ENCODE results near the gene TNFRSF6B. TPM values are rescaled to one million over a fixed set of nuclear protein-coding genes. Genes with fewer than 3 reads are reported as not detected.

The TNFRSF6B gene
- total RNA-seq, 2 donors from 2014 or later, result 9.9 to 13.8 TPM

DNA sequence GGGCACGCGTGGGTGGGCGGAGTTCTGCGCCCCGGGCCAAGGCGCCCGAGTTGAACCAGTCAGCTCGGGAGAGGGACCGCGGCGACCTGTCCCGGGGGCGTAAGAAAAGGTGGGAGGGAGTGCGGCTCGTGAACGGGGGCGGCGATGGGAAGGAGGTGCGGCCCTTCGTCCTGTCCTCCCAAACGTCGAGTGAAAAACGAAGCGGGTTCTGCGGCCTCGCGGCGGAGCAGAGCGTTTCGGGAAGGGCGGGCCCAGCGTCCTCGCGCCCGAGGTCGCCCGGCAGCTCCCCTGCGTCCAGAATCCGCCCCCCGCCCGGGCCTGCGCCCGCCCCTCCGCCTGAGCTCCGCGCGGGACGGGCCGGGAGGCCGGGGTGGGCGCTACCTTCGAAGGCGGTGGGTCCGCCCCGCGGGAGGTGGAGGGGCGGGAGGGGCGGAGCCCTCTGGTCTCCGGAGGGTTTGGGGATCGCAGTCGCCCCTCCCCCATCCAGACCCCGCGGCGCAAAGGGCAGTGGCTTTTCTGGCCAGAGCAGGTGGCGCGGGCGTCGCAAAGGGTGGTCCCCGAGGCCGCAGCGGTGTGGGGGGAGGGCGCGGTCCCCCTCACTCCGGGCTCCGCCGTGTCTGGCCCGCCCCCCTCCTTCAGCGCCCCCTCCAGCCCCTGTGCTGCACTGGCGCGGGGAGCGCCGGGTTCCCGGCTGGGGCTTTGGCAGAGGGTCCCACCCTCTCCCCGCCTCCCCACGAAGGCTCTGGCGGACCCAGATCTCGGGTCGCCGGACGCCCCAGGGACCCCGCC is 44.1 kb upstream of the TNFRSF6B start:
- H3K36me3 ChIP-seq (replicated peaks in 1 of 2; ENCODE audit: insufficient read depth in 1 of 2, low read depth in 2 of 2), result no peaks in the 10 kb centered on the region
- peaks cover 27% of the 10 kb centered on the region for H3K4me1 ChIP-seq
- TF ChIP-seq, protein P1, sequence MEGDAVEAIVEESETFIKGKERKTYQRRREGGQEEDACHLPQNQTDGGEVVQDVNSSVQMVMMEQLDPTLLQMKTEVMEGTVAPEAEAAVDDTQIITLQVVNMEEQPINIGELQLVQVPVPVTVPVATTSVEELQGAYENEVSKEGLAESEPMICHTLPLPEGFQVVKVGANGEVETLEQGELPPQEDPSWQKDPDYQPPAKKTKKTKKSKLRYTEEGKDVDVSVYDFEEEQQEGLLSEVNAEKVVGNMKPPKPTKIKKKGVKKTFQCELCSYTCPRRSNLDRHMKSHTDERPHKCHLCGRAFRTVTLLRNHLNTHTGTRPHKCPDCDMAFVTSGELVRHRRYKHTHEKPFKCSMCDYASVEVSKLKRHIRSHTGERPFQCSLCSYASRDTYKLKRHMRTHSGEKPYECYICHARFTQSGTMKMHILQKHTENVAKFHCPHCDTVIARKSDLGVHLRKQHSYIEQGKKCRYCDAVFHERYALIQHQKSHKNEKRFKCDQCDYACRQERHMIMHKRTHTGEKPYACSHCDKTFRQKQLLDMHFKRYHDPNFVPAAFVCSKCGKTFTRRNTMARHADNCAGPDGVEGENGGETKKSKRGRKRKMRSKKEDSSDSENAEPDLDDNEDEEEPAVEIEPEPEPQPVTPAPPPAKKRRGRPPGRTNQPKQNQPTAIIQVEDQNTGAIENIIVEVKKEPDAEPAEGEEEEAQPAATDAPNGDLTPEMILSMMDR (IDR thresholded peaks at IDR 0.05), result no peak
- no peak for TF ChIP-seq POLR2A (IDR thresholded peaks at IDR 0.05)
- ATAC-seq (peak; percentile 6), DNase-seq (peak in 1 of 4 donors; percentile 23)
- H3K9me3 ChIP-seq, result no peaks in the 10 kb centered on the region
- intact Hi-C loops (cut with DNase I), result loop anchor here (10.0 kb wide), 1 partner anchor 82 kb away; the partner anchor contains the start of genes LIME1 and SLC2A4RG
- 1 to 6% methylated on average over 19 to 58 of the region's 91 CpGs for WGBS, 2 donors
- H3K27ac ChIP-seq, result peak overlapping the region in 1 of 4 donors; percentile 28
- H3K27me3 ChIP-seq, result no peaks in the 10 kb centered on the region
- H3K4me3 ChIP-seq, result peak overlapping the region in 1 of 2 donors; percentile 31

DNA sequence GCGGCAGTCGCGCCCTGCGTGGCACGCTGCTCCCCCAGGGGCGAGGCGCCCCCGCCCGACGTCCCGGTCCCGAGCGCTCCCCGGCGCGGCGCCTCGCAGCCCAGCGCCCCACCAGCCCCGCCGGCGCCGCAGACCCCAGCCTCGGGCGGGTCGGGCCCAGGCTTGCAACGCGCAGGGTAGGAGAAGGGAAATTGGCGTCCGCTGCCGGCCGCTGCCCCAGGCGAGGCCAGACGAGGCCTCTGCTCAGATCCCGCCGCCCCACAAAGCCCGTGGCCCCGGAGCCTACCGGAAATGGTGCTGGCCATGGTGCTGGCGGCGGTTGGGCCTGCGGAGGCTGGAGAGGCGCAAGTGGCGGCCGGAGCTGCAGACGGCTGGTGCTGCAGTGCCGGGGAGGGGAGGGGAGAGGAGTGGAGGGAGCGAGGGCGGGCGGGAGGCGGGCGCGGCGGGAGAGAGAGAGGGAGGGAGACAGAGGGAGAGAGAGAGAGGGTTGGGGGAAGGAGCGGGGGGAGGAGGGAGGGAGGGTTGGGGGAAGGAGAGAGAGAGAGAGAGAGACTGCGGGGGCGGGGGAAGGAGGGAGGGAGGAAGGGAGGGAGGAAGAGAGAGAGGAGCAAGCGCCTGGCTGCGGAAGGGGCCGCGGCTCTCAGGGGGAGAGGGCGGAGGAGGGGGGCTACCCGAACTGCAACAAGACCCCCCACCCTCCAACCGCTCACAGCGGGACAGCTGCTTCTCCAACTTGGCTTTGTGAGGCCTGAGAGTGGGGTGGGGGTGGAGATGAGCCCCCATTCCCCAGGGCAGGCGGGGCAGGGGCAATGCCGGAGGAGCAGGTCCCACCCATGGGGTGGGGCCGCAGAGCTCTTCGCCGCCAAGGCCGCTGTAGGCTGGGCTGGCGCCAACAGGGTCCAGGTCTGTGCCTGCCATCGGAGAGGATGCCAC is 43.1 kb upstream of the TNFRSF6B start, which contains the start of gene STMN3:
Gene STMN3 (minus strand): TSS at position 384 of the 933 bp plus-strand sequence. CDS start 79 bp downstream, at position 305.
- Histone ChIP-seq H3K36me3 (replicated peaks in 1 of 2; ENCODE audit: insufficient read depth in 1 of 2, low read depth in 2 of 2) (no peaks in the 10 kb centered on the region), H3K27ac (peak within 1 kb of the TSS in 2 of 4 donors; percentile 49 to 53), H3K4me1 (peaks cover 34% of the 10 kb centered on the region), H3K27me3 (no peaks in the 10 kb centered on the region), H3K4me3 (peak within 1 kb of the TSS in 1 of 2 donors; percentile 31), H3K9me3 (no peaks in the 10 kb centered on the region)
- peak; percentile 81 for ATAC-seq
- TF ChIP-seq, protein P1 (IDR thresholded peaks at IDR 0.05), result no peak
- peak in 2 of 3 donors; percentile 45 to 48 for TF ChIP-seq POLR2A (IDR thresholded peaks at IDR 0.05)
- peak; percentile 87 to 91 (median 89) for DNase-seq
- intact Hi-C loops (cut with DNase I), result loop anchor here (10.0 kb wide), 1 partner anchor 81 kb away; the partner anchor contains the start of genes LIME1 and SLC2A4RG
- 2 to 8% methylated on average over 17 to 48 of the region's 73 CpGs for WGBS, 2 donors

DNA sequence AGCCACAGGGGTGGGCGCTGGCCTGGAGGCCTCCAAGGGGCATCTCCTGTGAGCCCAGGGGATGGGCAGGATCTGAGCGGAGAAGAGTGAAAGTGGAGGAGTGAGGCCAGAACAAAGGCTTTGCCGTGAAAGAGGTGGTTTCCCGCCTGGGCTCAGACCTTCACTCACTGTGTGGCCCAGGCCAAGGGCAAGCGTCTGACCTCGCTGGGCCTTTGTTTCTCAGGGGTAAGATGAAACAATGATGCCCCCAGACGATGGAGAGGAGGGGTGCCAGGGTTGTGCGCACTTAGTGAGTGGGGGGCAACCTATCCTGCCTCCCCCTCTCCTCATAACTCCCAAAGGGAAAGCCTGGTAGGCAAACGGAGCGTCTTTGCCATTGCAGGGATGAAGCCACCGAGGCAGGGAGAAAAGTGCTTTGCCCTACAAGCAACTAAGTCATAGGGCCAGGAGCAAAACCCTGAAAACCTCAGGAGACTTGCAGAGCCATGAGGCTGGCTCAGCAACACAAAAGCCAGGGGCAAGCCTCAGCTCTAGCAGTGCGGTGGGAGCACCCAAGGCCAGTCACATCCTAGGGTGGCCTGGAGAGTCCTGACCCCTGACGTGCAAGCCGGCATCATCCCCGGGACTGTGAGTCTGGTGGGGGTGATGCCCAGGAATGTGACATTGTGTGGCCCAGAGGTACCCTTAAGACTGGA is 42.3 kb upstream of the TNFRSF6B start:
- no peaks in the 10 kb centered on the region for H3K36me3 ChIP-seq (replicated peaks in 1 of 2; ENCODE audit: insufficient read depth in 1 of 2, low read depth in 2 of 2)
- no peak for DNase-seq
- ATAC-seq, result no peak
- intact Hi-C loops (cut with DNase I), result loop anchor here (10.0 kb wide), 1 partner anchor 81 kb away; the partner anchor contains the start of genes LIME1 and SLC2A4RG
- H3K4me3 ChIP-seq, result no peak overlapping the region
- H3K27me3 ChIP-seq, result no peaks in the 10 kb centered on the region
- 46 to 60% methylated on average over 10 to 15 of the region's 15 CpGs for WGBS, 2 donors
- H3K27ac ChIP-seq, result peak overlapping the region in 1 of 4 donors; percentile 53
- H3K9me3 ChIP-seq, result no peaks in the 10 kb centered on the region
- peaks cover 38% of the 10 kb centered on the region for H3K4me1 ChIP-seq
- TF ChIP-seq, protein P1 (IDR thresholded peaks at IDR 0.05), result no peak
- TF ChIP-seq POLR2A (IDR thresholded peaks at IDR 0.05), result no peak

DNA sequence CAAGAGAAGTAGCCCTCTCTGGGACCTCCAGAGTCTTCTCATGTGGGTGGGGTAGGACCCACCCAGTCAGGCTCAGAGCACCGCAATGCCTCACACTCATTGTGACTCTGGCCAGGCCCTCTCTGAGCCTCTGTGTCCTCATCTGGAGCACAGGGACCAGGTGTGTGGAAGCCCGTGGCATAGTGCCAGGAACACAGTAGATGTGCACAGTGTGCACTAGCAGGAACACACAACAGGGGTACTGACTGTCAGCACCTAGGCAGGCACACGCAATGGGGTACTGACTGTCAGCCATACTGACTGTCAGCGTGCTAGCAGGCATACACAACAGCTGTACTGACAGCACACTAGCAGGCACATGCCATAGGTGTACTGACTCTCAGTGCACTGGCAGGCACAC is 41.2 kb upstream of the TNFRSF6B start:
- H3K4me3 ChIP-seq, result no peak overlapping the region
- H3K4me1 ChIP-seq, result peaks cover 48% of the 10 kb centered on the region
- no peak for TF ChIP-seq POLR2A (IDR thresholded peaks at IDR 0.05)
- TF ChIP-seq, protein P1 (IDR thresholded peaks at IDR 0.05), result no peak
- no peaks in the 10 kb centered on the region for H3K9me3 ChIP-seq
- 60 to 64% methylated on average over 1 to 4 of the region's 4 CpGs for WGBS, 2 donors
- no peak overlapping the region for H3K27ac ChIP-seq
- H3K36me3 ChIP-seq (replicated peaks in 1 of 2; ENCODE audit: insufficient read depth in 1 of 2, low read depth in 2 of 2), result no peaks in the 10 kb centered on the region
- DNase-seq (no peak), ATAC-seq (no peak)
- intact Hi-C loops (cut with DNase I), result loop anchor here (10.0 kb wide), 1 partner anchor 80 kb away; the partner anchor contains the start of genes LIME1 and SLC2A4RG
- no peaks in the 10 kb centered on the region for H3K27me3 ChIP-seq
